Natural killer cell (primary cell): Measurements from ENCODE around the gene PTOV1. TPM values are rescaled to one million over a fixed set of nuclear protein-coding genes. Genes with fewer than 3 reads are reported as not detected.

Experiments used
- ATAC-seq, 3 donors: fragments of 150-1000 bp in 2 of 3; fragments of 200-7000 bp in 1 of 3; cut with Tn5 transposase; 1 replicate in 1 of 3; 2 replicates in 2 of 3; pipeline ENCODE4 v1.10.0; 2021; ENCODE audit warnings: mild to moderate bottlenecking in 2 of 3, moderate library complexity in 2 of 3
- DNase-seq, 2 donors: peaks; one replicate each; pipeline versions ENCODE4 v3.0.0 to v3.0.0-alpha.2; 2013 to 2021; ENCODE audit warnings: mixed read lengths in 1 of 2
- H3K27ac ChIP-seq: one replicate; pipeline ENCODE4 v1.5.1; 2013; ENCODE audit warnings: mild to moderate bottlenecking, low read length
- H3K27me3 ChIP-seq: one replicate; pipeline ENCODE4 v1.6.1; 2013; ENCODE audit warnings: low read length; ENCODE audit not compliant: control insufficient read depth, insufficient read depth
- H3K36me3 ChIP-seq: one replicate; pipeline ENCODE4 v1.6.1; 2013; ENCODE audit warnings: low read length; ENCODE audit not compliant: control insufficient read depth, insufficient read depth
- H3K4me1 ChIP-seq: one replicate; pipeline ENCODE4 v1.6.1; 2013; ENCODE audit warnings: low read length; ENCODE audit not compliant: control insufficient read depth, insufficient read depth
- H3K4me3 ChIP-seq: one replicate; pipeline ENCODE4 v1.5.1; 2013; ENCODE audit warnings: low read length
- H3K9me3 ChIP-seq: one replicate; pipeline ENCODE4 v1.6.1; 2013; ENCODE audit warnings: low read length; ENCODE audit not compliant: control insufficient read depth, insufficient read depth
- H3K27ac Mint-ChIP-seq, 2 donors: one replicate each; pipeline ENCODE4 v1.8.0; 2022; ENCODE audit warnings: mild to moderate bottlenecking in 2 of 2, mixed read lengths in 2 of 2, moderate library complexity in 1 of 2
- H3K27me3 Mint-ChIP-seq, 2 donors: one replicate each; pipeline ENCODE4 v1.8.0; 2022; ENCODE audit warnings: low read depth in 2 of 2, mixed read lengths in 2 of 2
- H3K36me3 Mint-ChIP-seq: one replicate; pipeline ENCODE4 v1.8.0; 2022; ENCODE audit warnings: mixed read lengths
- H3K4me1 Mint-ChIP-seq, 2 donors: one replicate each; pipeline ENCODE4 v1.8.0; 2022; ENCODE audit warnings: mixed read lengths in 2 of 2
- H3K4me3 Mint-ChIP-seq: one replicate; pipeline ENCODE4 v1.8.0; 2022; ENCODE audit warnings: mild to moderate bottlenecking, moderate library complexity, mixed read lengths
- H3K9me3 Mint-ChIP-seq, 2 donors: one replicate each; pipeline ENCODE4 v1.8.0; 2022; ENCODE audit warnings: mixed read lengths in 2 of 2
- WGBS: methylation state at CpG from one replicate; pipeline ENCODE4 v1.1.7; 2013; ENCODE audit warnings: missing lambda C conversion rate; ENCODE audit not compliant: insufficient coverage; 5-methylcytosine and 5-hydroxymethylcytosine counted together
- intact Hi-C: fragments of 100-400 bp; cut with micrococcal nuclease; formaldehyde crosslinking; loops from one replicate; pipeline ENCODE4 v1.14.2; 2022
- total RNA-seq, 4 donors: library from RNA; stranded (reverse); fragments of 120-200 nt in 1 of 4; gene quantifications; one replicate each; pipeline versions ENCODE4 v1.2.3 to v1.2.4, GENCODE V29; 2013 to 2022
- TF ChIP-seq, protein P1 (sequence below): fragments of 200-600 bp; IDR thresholded peaks from one replicate; pipeline ENCODE4 v1.8.0; 2022; ENCODE audit warnings: antibody characterized with exemption

The PTOV1 gene
- total RNA-seq: 100 to 1,000 TPM; 116 to 132 (median 128) TPM
- total RNA-seq (2013): 52.3 TPM

GRCh38 chr19:49850487-49851342, at the start of gene PTOV1:
Gene PTOV1, plus strand, starts transcription at chr19:49851159.
- Mint-ChIP-seq H3K27me3 (no peaks in the 10 kb centered on the region), H3K4me3 (peak within 1 kb of the TSS; percentile 93), H3K36me3 (no peaks in the 10 kb centered on the region), H3K4me1 (peaks cover 30 to 33% of the 10 kb centered on the region in 2 donors), H3K9me3 (no peaks in the 10 kb centered on the region), H3K27ac (peak within 1 kb of the TSS; percentile 86 to 95)
- Histone ChIP-seq H3K9me3 (no peaks in the 10 kb centered on the region), H3K4me3 (peak within 1 kb of the TSS; percentile 77), H3K27ac (peak within 1 kb of the TSS; percentile 94), H3K36me3 (peaks cover 3% of the 10 kb centered on the region), H3K4me1 (peaks cover 31% of the 10 kb centered on the region), H3K27me3 (no peaks in the 10 kb centered on the region)
- DNase-seq (peak; percentile 92 to 95), ATAC-seq (peak; percentile 90 to 96 (median 91))
- TF ChIP-seq, protein P1, sequence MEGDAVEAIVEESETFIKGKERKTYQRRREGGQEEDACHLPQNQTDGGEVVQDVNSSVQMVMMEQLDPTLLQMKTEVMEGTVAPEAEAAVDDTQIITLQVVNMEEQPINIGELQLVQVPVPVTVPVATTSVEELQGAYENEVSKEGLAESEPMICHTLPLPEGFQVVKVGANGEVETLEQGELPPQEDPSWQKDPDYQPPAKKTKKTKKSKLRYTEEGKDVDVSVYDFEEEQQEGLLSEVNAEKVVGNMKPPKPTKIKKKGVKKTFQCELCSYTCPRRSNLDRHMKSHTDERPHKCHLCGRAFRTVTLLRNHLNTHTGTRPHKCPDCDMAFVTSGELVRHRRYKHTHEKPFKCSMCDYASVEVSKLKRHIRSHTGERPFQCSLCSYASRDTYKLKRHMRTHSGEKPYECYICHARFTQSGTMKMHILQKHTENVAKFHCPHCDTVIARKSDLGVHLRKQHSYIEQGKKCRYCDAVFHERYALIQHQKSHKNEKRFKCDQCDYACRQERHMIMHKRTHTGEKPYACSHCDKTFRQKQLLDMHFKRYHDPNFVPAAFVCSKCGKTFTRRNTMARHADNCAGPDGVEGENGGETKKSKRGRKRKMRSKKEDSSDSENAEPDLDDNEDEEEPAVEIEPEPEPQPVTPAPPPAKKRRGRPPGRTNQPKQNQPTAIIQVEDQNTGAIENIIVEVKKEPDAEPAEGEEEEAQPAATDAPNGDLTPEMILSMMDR: no peak
- intact Hi-C loops: loop anchor here (1.0 to 2.0 kb wide), 2 partner anchors 32 to 84 kb away; partner anchors contain the start of gene MED25
- 2% methylated on average over 98 of the region's 98 CpGs for WGBS

GRCh38 chr19:49801401-49801888, 49.5 kb upstream of the PTOV1 start:
- WGBS: 96% methylated on average over 31 of the region's 32 CpGs
- H3K4me1 ChIP-seq: no peaks in the 10 kb centered on the region
- no peaks in the 10 kb centered on the region for H3K9me3 ChIP-seq
- TF ChIP-seq, protein P1: no peak
- DNase-seq (no peak), ATAC-seq (no peak)
- H3K4me3 Mint-ChIP-seq: no peak overlapping the region
- H3K4me1 Mint-ChIP-seq: no peaks in the 10 kb centered on the region
- no peak overlapping the region for H3K27ac ChIP-seq
- no peaks in the 10 kb centered on the region for H3K9me3 Mint-ChIP-seq
- intact Hi-C loops: no loop called here
- H3K4me3 ChIP-seq: no peak overlapping the region
- H3K27ac Mint-ChIP-seq: no peak overlapping the region
- no peaks in the 10 kb centered on the region for H3K27me3 ChIP-seq
- H3K36me3 Mint-ChIP-seq: no peaks in the 10 kb centered on the region
- H3K27me3 Mint-ChIP-seq: no peaks in the 10 kb centered on the region
- H3K36me3 ChIP-seq: peaks cover 74% of the 10 kb centered on the region

- Histone ChIP-seq H3K27me3 (no peaks in the 10 kb centered on the region), H3K27ac (no peak overlapping the region), H3K4me3 (no peak overlapping the region), H3K4me1 (no peaks in the 10 kb centered on the region), H3K36me3 (peaks cover 70% of the 10 kb centered on the region), H3K9me3 (no peaks in the 10 kb centered on the region)
- TF ChIP-seq, protein P1: no peak
- Mint-ChIP-seq H3K9me3 (no peaks in the 10 kb centered on the region), H3K27me3 (no peaks in the 10 kb centered on the region), H3K4me3 (no peak overlapping the region), H3K4me1 (no peaks in the 10 kb centered on the region), H3K27ac (peak overlapping the region in 1 of 2 donors; percentile 38), H3K36me3 (no peaks in the 10 kb centered on the region)
- DNase-seq (no peak), ATAC-seq (no peak)
- intact Hi-C loops: no loop called here
- WGBS: 94% methylated on average over 38 of the region's 38 CpGs
Measured at GRCh38 chr19:49801966-49802661, 48.8 kb upstream of the PTOV1 start.
